Measurements from ENCODE around the gene CUBN.

Gene CUBN

DNA sequence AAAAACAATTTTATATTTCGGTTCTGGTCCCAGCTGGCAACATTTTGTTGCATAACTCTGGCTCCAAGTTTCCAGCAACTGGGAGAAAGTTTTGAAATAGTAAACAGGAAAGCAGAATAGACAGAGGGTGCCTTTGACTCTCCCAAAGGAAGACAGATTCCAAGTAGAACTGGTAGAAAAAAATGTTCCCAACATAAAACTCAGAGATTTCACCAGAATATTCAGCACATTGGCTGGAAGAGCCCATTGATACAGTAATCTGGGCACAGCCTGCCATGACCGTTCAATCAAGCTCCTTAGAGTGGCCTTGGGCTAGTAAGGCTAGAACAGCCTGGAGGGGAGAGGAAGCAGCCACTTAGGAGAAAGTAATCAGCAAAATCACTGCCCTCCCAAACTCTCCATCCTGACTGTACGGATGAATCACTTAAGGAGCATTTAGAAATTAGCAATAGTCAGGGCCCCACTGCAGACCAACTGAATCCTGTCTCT is 120.4 kb downstream of the CUBN start:
- DNase-seq: no peak

DNA sequence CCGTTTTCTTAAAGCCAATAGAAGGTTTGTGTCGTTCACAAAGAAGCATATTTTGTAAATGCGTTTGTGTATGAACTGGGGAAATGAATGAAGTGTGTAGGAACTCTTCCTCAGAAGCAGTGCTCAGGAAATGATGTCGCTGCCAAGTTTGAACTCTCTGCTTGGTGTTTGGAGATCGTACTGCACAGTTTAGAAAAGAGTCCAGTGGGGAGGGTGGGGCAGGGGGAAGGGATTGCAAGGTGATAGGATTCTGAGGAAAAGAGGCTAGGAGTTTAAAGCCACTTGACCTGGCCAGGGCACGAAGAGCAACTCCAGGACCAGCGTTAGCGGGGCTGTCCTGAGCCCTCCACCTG is 122.2 kb downstream of the CUBN start:
- DNase-seq: no peak

DNA sequence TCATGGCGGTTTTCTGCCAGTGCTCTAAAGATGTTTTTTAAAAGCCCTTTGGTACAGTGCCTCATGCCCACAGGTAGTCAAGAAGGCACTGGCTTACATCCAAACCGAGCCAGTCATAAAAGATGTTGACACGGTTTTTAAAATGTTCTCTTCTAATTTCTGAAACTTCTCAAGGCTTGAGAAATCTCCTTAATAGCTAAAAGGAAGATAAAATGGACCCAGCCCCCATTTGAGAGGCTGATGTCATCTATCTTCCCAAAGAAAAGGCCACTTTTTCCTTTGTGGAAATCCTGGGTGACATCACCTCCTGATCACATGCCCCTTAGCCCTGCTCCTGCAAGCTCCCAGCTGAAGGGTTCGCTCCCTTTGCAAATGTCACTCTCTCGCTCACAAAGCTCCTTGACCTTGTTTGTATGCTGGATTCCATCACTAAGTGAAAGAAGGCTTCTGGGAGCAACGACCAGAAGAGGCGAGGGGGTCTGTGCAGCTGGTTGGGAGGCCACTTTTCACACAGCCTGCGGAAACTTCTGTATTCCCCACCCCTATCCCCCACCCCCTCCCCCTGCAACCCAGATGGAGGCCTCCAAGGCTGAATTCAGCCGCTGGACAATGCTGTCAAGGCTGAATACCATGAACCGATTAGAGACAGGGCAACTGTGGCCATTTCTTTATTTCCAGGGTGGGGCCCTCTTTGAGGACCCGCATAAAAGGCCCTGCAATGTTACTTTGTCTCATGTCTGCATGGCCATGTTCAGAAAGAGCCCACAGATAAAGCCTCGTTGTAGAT is 122.8 kb downstream of the CUBN start:
- DNase-seq: no peak

DNA sequence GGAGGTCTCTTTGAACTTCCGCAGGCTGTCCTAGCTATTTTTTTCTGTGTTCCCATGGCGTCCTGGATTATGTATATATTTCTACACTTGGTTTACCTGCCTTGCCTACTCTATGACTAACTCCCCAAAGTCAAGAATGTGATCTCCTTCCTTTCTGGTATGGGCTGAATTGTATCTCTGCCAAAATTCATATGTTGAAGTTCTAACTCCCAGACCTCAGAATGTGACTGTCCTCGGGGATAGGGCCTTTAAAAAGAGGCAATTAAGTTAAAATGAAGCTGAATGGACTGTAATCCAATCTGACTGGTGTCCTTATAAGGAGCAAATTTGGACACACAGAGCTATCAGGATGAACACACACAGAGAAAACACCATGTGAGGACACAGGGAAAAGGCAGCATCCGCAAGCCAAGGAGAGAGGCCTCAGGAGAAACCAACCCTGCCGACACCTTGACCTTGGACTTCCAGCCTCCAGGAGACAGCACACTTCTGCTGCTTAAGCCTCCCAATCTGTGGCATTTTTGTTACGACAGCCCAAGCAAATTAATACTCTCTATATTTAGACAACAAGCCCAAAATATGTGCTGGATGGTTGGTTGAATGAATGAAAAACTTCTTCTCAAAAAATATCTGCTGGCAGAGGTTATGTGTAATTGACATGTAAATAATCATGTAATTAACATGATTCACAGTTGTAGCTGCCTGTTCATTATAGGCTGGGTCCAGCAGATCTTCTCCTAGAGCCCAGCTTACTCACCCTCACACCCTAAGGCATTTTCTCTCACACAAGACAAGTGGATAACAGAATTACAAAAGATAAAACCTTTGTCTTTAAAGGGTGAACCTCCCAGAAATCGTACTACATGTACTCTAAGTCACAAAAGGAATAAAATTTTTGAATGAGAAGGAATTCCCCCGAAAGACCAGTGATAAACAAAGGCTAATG is 123.7 kb downstream of the CUBN start:
- no peak for DNase-seq

GRCh38 chr10:17004801-17005380 is 124.7 kb downstream of the CUBN start:
- DNase-seq: no peak

DNA sequence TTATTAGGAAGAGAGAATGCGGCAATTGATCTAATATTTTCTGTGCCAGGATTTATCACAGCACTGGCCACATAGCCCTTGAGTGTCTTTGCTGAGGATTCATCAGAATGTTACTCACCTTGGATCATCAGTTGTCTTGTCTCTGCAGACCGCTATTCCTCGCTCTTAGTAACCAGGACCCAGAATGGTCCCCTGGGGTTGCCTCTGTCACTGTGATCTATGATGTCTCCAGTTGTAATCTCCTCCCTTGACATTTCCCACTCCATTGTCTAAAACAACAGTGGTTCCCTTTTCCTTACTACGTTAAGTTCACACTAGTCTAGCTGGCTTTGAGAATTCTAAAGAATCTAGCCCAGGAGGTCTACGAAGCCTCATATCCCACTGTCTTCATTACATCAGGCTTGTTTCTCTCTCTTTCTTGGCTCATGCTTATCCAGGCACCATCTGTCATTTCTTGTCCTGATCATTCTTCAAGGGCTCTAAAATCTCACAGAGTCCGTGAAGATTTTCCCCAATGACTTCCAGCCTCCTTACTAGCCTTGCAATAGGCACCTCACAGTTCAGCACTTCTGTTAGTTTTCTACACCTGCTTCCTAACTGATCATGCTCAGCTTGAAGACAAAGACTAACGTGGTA is 125.8 kb downstream of the CUBN start:
- no peak for DNase-seq

GRCh38 chr10:17003151-17003550 is 126.5 kb downstream of the CUBN start:
- no peak for DNase-seq

DNA sequence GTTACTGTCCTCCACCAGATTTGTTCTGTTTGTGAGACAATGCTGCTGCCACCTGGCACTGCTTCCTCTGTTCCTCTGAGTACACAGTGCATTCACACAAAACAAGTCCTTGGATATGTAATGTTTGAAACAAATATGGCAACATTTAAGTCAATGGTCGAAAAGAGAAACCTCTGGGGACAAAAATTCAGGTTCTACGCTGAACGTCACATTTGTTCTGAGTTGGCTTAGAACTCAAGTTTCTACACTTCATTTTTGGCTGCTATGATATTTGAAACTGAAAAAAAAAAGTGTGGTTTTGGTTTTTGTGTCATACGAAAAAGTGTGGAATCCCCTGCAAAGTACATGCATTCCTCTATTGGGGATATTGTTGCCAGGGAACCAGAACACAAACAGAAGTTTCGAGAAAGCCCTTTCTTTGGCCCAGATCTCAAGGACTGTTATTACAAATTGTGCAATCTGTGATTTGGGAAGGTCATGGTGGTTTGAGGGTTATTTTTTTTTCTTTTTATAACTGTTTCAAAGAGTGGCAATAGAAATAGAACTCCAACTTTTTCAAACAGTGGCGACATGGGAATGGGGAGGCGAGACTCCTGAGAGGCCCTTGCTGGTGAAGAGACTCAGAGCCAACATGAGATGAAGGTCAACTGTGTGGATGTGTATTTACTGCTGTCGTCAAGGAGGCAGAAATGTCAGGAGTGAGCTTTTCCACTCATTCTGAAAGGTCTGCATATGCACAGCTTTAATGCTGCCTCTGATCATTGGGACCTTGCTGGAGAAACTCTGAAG is 127.5 kb downstream of the CUBN start:
- no peak for DNase-seq

DNA sequence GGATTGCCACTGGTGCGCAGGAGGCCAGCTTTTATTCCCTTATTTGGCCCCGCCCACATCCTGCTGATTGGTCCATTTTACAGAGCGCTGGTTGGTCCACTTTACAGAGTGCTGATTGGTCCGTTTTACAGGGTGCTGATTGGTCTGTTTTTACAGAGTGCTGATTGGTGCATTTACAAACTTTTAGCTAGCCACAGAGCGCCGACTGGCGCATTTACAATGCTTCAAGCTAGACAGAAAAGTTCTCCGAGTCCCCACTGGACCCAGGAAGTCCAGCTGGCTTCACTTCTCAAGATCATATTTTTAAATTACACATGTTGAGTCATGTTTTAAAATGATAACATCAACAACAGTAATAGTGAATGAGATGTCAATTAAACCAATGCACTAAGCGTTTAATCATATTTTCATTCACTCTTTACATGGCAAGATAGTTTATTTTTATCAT is 128.3 kb downstream of the CUBN start:
- DNase-seq: no peak

GRCh38 chr10:16999665-17000451 is 129.8 kb downstream of the CUBN start:
- no peak for DNase-seq

DNA sequence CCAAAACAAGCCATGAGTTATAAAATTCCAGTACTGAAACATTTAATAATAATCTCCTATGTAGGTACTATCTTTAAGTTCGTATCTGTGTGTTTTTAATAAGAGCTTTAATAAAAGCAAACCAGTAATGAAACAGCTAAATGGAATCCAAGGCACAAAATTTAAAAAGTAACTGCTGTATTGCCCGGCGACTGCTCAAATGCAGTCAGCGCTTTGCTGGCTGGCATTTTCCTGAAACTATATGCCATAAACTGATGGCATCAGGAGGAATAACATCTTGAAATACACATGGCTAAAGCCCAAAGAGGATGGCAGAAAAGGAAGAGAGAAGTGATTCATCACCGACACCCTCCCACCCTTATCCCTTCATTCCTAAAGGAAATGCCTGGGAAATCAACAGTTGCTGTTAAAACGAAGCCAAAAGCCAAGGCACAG is 133.1 kb downstream of the CUBN start:
- DNase-seq: no peak

GRCh38 chr10:16995867-16996529 is 133.6 kb downstream of the CUBN start:
- DNase-seq: no peak

- no peak for DNase-seq
Observed at GRCh38 chr10:16993186-16993585, 136.4 kb downstream of the CUBN start.

DNA sequence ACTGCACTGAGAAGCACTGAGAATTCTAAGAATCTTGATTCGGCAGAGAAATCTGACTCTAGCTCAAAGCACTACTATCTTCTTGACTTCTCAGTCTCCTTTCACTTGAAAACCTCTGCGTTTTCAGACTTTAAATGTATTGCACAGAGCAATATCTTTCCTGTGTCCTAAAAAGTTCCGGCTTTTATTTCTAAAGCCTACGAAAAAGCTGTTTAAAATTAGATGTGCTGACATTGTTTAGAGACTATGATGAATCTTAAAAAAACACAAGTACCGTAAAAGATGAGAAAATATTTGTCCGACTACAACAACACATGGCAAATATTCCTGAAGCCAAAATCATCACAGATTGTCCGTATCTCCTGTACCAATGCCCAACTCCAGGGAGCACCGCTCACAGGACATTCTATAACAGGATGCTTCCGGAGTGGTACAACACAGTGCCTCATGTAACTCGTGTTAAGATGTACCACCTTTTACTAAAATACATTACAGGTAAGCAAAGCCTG is 136.9 kb downstream of the CUBN start:
- DNase-seq: no peak

DNA sequence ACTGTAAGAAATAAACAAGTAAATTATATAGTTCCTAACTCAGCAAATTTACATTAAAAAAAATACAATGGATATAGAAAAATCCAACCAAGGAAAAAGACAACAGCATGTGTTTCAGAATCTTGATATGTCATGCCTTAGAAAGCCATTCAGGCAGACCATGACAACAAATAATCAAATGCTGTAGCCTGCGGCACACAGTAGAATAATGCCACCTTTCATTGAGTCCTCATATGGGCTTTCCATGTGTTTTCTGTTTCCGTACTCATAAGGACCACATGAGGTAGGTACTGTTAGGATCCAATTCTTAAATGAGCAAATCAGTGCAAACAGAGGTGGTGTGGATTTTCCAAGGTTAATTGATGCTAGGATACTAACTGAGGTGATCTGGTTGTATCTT is 138.6 kb downstream of the CUBN start:
- no peak for DNase-seq

- no peak for DNase-seq
Observed at GRCh38 chr10:16989826-16990293, 139.8 kb downstream of the CUBN start.

DNA sequence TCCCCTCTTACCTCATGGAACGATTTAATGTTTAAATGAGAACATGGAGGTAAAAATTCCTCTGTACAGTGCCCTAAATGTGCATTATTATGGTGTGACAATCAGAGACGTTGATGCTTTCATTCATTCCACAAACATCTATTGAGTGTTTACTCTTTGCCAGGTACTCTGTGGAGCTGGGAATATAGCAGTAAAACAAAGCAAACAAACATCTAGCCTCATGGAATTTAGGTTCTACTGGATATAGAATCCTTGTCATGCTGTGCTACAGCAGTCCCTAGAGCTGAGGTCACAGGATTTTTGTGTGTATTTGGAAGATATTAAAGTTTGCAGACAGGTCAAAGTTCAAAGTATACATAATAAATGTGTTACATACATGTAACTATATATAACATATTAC is 140.7 kb downstream of the CUBN start:
- no peak for DNase-seq

DNA sequence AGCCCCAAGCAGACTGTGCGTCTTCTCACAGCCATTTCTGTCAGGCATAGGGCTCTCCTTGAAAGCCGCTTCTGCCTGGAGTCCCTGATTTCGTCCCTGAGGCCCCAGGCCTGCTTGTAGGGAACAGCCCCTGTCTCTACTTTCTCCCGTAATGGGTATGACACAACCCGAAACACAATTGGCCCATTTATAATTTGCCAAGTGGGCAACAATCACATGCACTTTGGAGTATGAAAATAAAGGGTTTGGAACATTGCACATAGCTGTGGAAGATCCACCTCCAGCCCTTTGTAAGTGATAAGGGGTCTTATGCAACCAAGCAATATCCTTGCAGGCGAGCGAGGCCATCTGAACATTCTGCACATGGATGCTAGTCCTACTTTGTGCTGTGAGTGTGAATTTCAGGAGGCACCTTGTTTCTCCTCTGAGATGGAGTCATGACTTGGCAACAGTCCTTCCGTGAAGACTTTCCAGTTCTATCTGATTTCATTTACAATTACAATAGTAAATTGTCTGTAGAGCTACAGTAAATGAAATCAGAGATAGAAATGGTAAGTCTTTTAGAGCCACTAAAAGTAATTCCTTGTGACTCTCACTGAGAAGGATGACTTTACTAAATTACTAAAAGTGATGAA is 141.5 kb downstream of the CUBN start:
- DNase-seq: no peak

GRCh38 chr10:16987206-16987621 is 142.4 kb downstream of the CUBN start:
- no peak for DNase-seq
